Lung (tissue), 12 donors: Measurements from ENCODE around the gene NDUFB10. TPM values are rescaled to one million over a fixed set of nuclear protein-coding genes. Genes with fewer than 3 reads are reported as not detected.
A peak's percentile ranks its signal among the peaks of the same experiment; 100 is the strongest.

Source experiments
- ATAC-seq: fragments of 200-7000 bp; cut with Tn5 transposase; one replicate; pipeline ENCODE4 v1.9.1; 2020; ENCODE audit warnings: moderate number of reproducible peaks; ENCODE audit not compliant: insufficient read depth, low FRiP score
- DNase-seq, 3 donors: peaks; one replicate each; pipeline ENCODE4 v3.0.0-alpha.2; 2013 to 2017
- H3K27ac ChIP-seq, 2 donors: one replicate each; pipeline ENCODE4 v1.5.1; 2013; ENCODE audit warnings: mild to moderate bottlenecking in 2 of 2, moderate library complexity in 2 of 2, control low read depth in 1 of 2, inconsistent platforms in 1 of 2, low read depth in 1 of 2, low read length in 1 of 2
- H3K27me3 ChIP-seq, 3 donors: one replicate each; pipeline ENCODE4 v1.5.1; 2013; ENCODE audit warnings: low read length in 2 of 3; ENCODE audit not compliant: control insufficient read depth in 3 of 3, insufficient read depth in 3 of 3
- H3K36me3 ChIP-seq, 4 donors: one replicate each; pipeline ENCODE4 v1.5.1; 2013; ENCODE audit warnings: low read length in 4 of 4, mild to moderate bottlenecking in 1 of 4, moderate library complexity in 1 of 4; ENCODE audit not compliant: control insufficient read depth in 4 of 4, insufficient read depth in 4 of 4
- H3K4me1 ChIP-seq, 5 donors: one replicate each; pipeline ENCODE4 v1.5.1; 2013; ENCODE audit warnings: low read length in 5 of 5, mild to moderate bottlenecking in 2 of 5, moderate library complexity in 1 of 5; ENCODE audit not compliant: control insufficient read depth in 5 of 5, insufficient read depth in 5 of 5
- H3K4me3 ChIP-seq: one replicate; pipeline ENCODE4 v1.5.1; 2013; ENCODE audit warnings: mild to moderate bottlenecking, control low read depth, moderate library complexity
- H3K9ac ChIP-seq, 2 donors: one replicate each; pipeline ENCODE4 v1.5.1; 2013; ENCODE audit warnings: low read length in 2 of 2, control low read depth in 1 of 2; ENCODE audit not compliant: insufficient read depth in 1 of 2
- H3K9me3 ChIP-seq, 4 donors: one replicate each; pipeline ENCODE4 v1.5.1; 2013; ENCODE audit warnings: low read length in 3 of 4, mild to moderate bottlenecking in 1 of 4, moderate library complexity in 1 of 4; ENCODE audit not compliant: control insufficient read depth in 4 of 4, insufficient read depth in 3 of 4
- CTCF ChIP-seq: IDR thresholded peaks from 2 replicates; pipeline ENCODE4 v1.5.1; 2012; ENCODE audit warnings: mild to moderate bottlenecking; ENCODE audit errors: control extremely low read depth, extremely low read depth
- WGBS, 2 donors: extraction: QIAGEN DNeasy Blood & Tissue Kit; methylation state at CpG; one replicate each; pipeline ENCODE4 v1.1.7; 2013; 5-methylcytosine and 5-hydroxymethylcytosine counted together
- polyA plus RNA-seq, 2 donors: library from polyadenylated mRNA; stranded (reverse); fragments of 200-250 nt; gene quantifications; one replicate each; pipeline ENCODE4 v1.2.1, GENCODE V29; 2013
- total RNA-seq, 2 donors: library from RNA; depleted of rRNA in 1 of 2; stranded (reverse); fragments of >200 nt in 1 of 2; gene quantifications; one replicate each; pipeline ENCODE4 v1.2.1, GENCODE V29; 2014 to 2021
- donor health status: control.
- donor health status: control.
- donor health status: Bipolar disorder and iron deficiency.
- donor health status: healthy.
- donor health status: DM: yes; HTN: yes; CAD: no.

Gene NDUFB10
- total and polyA plus RNA-seq, 4 donors, result 107 to 187 (median 131) TPM

DNA sequence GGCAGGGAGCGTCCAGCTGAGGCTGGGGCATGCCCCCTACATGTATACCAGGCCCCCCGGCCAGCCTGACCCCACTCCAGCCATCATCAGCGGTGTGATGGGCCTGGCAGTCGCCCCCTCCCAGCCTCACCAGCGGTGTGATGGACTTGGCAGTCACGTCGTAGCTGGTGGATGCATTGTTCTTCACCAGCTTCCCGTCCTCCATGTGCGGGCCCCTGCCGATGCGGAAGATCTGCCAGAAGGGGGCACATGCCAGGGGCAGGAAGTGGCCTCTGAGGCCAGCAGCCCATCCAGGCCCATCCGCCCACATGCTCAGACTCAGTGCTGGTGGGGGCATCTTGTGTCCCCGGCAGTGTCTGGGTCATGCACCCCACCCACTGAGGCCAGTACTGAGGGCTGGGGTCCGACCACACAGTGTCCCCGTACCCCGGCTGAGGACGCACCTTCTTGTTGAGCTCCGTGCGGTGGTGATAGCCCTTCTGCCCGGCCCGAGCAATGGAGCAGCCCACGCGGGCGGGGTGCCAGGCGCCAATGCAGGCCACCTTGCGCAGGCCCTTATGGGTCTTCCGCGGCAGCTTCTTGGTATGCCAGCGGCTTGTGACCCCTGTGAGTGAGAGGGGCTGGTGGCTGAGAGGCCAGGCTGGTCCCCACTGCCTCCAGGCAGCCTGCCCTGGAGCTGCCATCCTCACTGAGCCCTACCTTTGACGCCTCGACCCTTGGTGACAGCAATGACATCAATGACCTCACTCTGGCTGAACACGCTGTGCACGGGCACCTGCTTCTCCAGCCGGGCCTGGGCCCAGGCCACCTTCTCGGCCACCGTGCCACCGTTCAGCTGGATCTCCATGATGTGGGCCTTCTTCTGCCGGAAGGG is 12.6 kb upstream of the NDUFB10 start:
- ATAC-seq (no peak), DNase-seq (no peak)
- H3K9me3 ChIP-seq, result no peaks in the 10 kb centered on the region
- H3K27ac ChIP-seq, result no peak overlapping the region
- 84 to 88% methylated on average over 38 of the region's 38 CpGs for WGBS, 2 donors
- no peaks in the 10 kb centered on the region for H3K27me3 ChIP-seq
- peaks cover 0 to 10% (median 5%) of the 10 kb centered on the region in 5 donors for H3K4me1 ChIP-seq
- H3K9ac ChIP-seq, result no peak overlapping the region
- no peaks in the 10 kb centered on the region for H3K36me3 ChIP-seq
- no peak overlapping the region for H3K4me3 ChIP-seq
- no peak for TF ChIP-seq CTCF

GRCh38 chr16:1947369-1947670 is 12.0 kb upstream of the NDUFB10 start:
- Histone ChIP-seq H3K36me3 (no peaks in the 10 kb centered on the region), H3K9ac (no peak overlapping the region), H3K4me3 (no peak overlapping the region), H3K4me1 (peaks cover 0 to 4% (median 1%) of the 10 kb centered on the region in 5 donors), H3K9me3 (no peaks in the 10 kb centered on the region), H3K27ac (no peak overlapping the region), H3K27me3 (no peaks in the 10 kb centered on the region)
- DNase-seq (no peak), ATAC-seq (no peak)
- TF ChIP-seq CTCF, result no peak
- WGBS, 2 donors, result 86 to 95% methylated on average over 9 of the region's 9 CpGs

DNA sequence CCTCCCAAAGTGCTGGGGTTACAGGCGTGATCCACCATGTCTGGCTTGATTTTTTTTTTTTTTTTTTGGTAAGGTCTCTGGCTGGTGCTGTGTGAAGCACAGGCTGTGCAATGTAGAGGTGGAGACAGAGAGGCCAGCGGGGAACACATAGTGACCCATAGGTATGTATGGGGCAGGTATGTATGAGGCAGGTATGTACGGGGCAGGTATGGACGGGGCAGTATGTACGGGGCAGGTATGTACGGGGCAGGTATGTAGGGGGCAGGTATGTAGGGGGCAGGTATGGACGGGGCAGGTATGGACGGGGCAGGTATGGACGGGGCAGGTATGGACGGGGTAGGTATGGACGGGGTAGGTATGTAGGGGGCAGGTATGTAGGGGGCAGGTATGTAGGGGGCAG is 9.8 kb upstream of the NDUFB10 start:
- Histone ChIP-seq H3K27me3 (no peaks in the 10 kb centered on the region), H3K4me3 (no peak overlapping the region), H3K36me3 (no peaks in the 10 kb centered on the region), H3K4me1 (no peaks in the 10 kb centered on the region), H3K9me3 (no peaks in the 10 kb centered on the region), H3K9ac (no peak overlapping the region), H3K27ac (no peak overlapping the region)
- TF ChIP-seq CTCF, result no peak
- DNase-seq (no peak), ATAC-seq (no peak)
- 90 to 93% methylated on average over 11 of the region's 11 CpGs for WGBS, 2 donors

- Histone ChIP-seq H3K9ac (no peak overlapping the region), H3K4me1 (no peaks in the 10 kb centered on the region), H3K27me3 (no peaks in the 10 kb centered on the region), H3K36me3 (no peaks in the 10 kb centered on the region), H3K9me3 (no peaks in the 10 kb centered on the region), H3K27ac (peak overlapping the region in 1 of 2 donors; percentile 74), H3K4me3 (no peak overlapping the region)
- no peak for ATAC-seq
- no peak for TF ChIP-seq CTCF
- no peak for DNase-seq
- WGBS, 2 donors, result 62 to 89% methylated on average over 7 of the region's 7 CpGs
Measured at GRCh38 chr16:1950047-1950446, 9.3 kb upstream of the NDUFB10 start.
